ENCODE data around the gene SNX25. TPM values are rescaled to one million over a fixed set of nuclear protein-coding genes. Genes with fewer than 3 reads are reported as not detected.

The SNX25 gene
- total RNA-seq = 32.7 TPM
- 9.9 TPM for polyA plus RNA-seq

DNA sequence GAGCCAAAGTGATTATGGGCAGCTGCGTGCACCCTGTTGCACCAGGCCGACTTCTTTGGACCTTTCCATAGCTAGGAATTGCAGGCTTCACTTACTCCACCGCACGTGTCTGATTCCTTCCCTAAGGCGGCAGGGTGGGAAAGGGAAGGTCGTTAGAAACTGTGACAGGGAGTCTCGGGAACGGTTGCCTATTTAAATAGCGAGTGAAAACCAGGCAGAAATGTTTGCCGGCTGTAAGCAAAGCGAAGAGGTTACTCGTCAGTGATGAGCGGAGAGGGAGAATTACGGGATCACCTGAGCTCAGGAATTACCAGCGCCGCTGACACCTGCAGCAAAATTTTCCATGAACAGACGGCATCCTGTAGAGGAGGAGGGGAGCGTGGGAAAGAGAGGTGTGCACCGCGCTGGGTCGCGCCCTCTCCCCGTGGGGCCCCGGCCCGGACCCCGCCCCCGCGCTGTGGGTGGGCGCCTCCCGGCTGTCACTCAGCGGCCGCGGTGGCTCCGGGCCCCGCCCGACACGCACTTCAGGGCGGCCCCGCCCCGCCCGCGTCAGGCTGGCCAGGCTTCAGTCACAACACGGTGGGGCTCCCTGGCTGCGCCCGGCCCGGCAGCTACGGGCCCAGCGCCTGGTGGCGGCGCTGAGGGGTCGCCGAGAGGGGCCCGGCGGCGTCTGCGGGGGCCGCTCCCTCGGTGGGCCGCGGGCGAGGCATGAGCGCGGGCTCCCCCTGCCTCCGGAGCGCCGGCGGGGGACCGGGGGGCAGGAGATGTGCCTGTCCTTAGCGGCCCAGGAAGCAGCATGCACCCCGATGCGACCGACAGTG is at the start of gene SNX25:
TSS of gene SNX25 (plus strand) at position 568 of the 821 bp plus-strand sequence. CDS start at position 797, 229 bp downstream.
- no peak for DNase-seq (ENCODE audit: extremely low spot score)
- WGBS = under 1% methylated on average over 72 of the region's 72 CpGs
- Histone ChIP-seq H3K27ac (ENCODE audit: low read depth) (peak within 1 kb of the TSS; percentile 88), H3K4me3 (ENCODE audit: low read depth, low read length) (peak within 1 kb of the TSS; percentile 87), H3K36me3 (ENCODE audit: insufficient read depth) (no peaks in the 10 kb centered on the region), H3K4me1 (ENCODE audit: insufficient read depth) (no peaks in the 10 kb centered on the region)

DNA sequence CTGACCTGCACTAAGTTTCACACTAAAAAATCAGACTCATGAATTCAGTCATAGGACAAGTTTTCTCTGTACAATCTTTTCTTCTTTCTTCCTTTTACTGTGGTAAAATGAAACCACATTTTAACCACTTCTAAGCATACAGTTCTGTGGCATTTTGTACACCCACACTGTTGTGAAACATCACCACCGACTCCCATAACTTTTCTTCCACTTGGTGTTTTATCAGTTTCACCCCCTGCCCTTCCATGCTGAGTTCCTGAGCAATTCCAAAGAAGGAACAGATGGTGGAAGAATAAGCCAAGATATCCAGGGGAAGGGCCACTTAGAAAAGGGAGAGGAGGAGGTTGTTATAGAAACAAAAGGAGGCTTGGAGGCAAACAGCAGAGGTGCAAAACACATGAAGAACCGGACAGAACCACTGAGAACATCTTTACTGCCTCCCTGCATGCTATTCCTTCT is 43.8 kb upstream of the SNX25 start:
- H3K36me3 ChIP-seq (ENCODE audit: insufficient read depth) = no peaks in the 10 kb centered on the region
- H3K4me3 ChIP-seq (ENCODE audit: low read depth, low read length) = no peak overlapping the region
- DNase-seq (ENCODE audit: extremely low spot score) = no peak
- H3K27ac ChIP-seq (ENCODE audit: low read depth) = no peak overlapping the region
- H3K4me1 ChIP-seq (ENCODE audit: insufficient read depth) = no peaks in the 10 kb centered on the region
- 30% methylated on average over 2 of the region's 2 CpGs for WGBS

GRCh38 chr4:185167234-185167633 is 42.2 kb upstream of the SNX25 start:
- WGBS = 90% methylated on average over 9 of the region's 9 CpGs
- Histone ChIP-seq H3K4me1 (ENCODE audit: insufficient read depth) (no peaks in the 10 kb centered on the region), H3K4me3 (ENCODE audit: low read depth, low read length) (no peak overlapping the region)

GRCh38 chr4:185171373-185172071 is 37.9 kb upstream of the SNX25 start:
- Histone ChIP-seq H3K27ac (ENCODE audit: low read depth) (no peak overlapping the region), H3K36me3 (ENCODE audit: insufficient read depth) (no peaks in the 10 kb centered on the region), H3K4me3 (ENCODE audit: low read depth, low read length) (no peak overlapping the region), H3K4me1 (ENCODE audit: insufficient read depth) (no peaks in the 10 kb centered on the region)
- WGBS = 90% methylated on average over 2 of the region's 2 CpGs
- DNase-seq (ENCODE audit: extremely low spot score) = no peak

More at GRCh38 chr4:185167234-185167633, 42.2 kb upstream of the SNX25 start:
- Histone ChIP-seq H3K36me3 (ENCODE audit: insufficient read depth) (no peaks in the 10 kb centered on the region), H3K27ac (ENCODE audit: low read depth) (no peak overlapping the region)
- DNase-seq (ENCODE audit: extremely low spot score) = no peak

DNA sequence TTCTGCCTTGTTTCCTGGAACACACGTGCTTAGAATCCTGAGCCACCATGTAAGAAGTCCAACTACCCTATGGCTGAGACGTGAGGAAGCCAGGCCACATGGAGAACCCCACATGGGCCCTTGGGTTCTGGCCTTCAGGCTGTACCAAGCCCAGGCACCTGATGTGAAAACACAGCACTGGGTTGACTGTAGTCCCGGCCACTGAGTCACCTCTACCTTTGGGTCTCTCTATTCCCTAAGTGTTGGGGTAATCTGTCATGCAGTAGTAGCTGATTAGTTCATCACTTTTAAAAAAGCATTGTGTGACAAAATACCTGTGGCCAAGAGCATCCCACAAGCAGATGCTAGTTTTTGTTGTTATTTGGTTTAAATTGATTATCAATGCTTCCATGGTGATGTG is 29.9 kb upstream of the SNX25 start:
- no peak for DNase-seq (ENCODE audit: extremely low spot score)
- Histone ChIP-seq H3K4me1 (ENCODE audit: insufficient read depth) (peaks cover 1% of the 10 kb centered on the region), H3K27ac (ENCODE audit: low read depth) (no peak overlapping the region), H3K36me3 (ENCODE audit: insufficient read depth) (peaks cover 3% of the 10 kb centered on the region), H3K4me3 (ENCODE audit: low read depth, low read length) (no peak overlapping the region)
- WGBS = 89% methylated on average over 3 of the region's 3 CpGs

DNA sequence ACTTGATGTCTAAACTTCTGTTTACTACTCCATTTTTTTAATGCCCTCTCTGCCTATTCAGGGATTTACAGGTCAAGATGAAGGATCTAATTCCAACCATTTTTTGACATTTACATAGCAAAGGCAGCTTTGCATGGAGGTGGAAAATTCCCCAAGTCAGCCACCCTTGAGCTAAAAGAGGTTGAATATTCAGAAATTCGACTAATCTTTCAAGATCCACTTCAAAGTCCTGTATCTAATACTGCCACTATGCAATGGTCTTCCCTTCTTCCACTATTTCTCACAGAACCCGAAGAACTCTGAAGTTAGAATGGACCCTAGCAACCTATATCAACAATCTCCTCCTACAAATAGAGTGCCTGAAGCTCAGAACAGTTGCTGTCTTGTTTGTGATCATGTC is 27.2 kb upstream of the SNX25 start:
- Histone ChIP-seq H3K4me1 (ENCODE audit: insufficient read depth) (peaks cover 1% of the 10 kb centered on the region), H3K36me3 (ENCODE audit: insufficient read depth) (peaks cover 3% of the 10 kb centered on the region), H3K27ac (ENCODE audit: low read depth) (no peak overlapping the region), H3K4me3 (ENCODE audit: low read depth, low read length) (no peak overlapping the region)
- 70% methylated on average over 2 of the region's 2 CpGs for WGBS
- DNase-seq (ENCODE audit: extremely low spot score) = no peak

GRCh38 chr4:185183622-185184281 is 25.6 kb upstream of the SNX25 start:
- WGBS = 42% methylated on average over 6 of the region's 6 CpGs
- peak; percentile 74 for DNase-seq (ENCODE audit: extremely low spot score)
- no peak overlapping the region for H3K27ac ChIP-seq (ENCODE audit: low read depth)
- peaks cover 1% of the 10 kb centered on the region for H3K4me1 ChIP-seq (ENCODE audit: insufficient read depth)
- peaks cover 4% of the 10 kb centered on the region for H3K36me3 ChIP-seq (ENCODE audit: insufficient read depth)
- H3K4me3 ChIP-seq (ENCODE audit: low read depth, low read length) = no peak overlapping the region

- no peak for DNase-seq (ENCODE audit: extremely low spot score)
- Histone ChIP-seq H3K27ac (ENCODE audit: low read depth) (no peak overlapping the region), H3K4me1 (ENCODE audit: insufficient read depth) (peaks cover 1% of the 10 kb centered on the region), H3K4me3 (ENCODE audit: low read depth, low read length) (no peak overlapping the region), H3K36me3 (ENCODE audit: insufficient read depth) (peaks cover 2% of the 10 kb centered on the region)
- 54% methylated on average over 3 of the region's 3 CpGs for WGBS
Observed at GRCh38 chr4:185186769-185187168, 22.6 kb upstream of the SNX25 start.

DNA sequence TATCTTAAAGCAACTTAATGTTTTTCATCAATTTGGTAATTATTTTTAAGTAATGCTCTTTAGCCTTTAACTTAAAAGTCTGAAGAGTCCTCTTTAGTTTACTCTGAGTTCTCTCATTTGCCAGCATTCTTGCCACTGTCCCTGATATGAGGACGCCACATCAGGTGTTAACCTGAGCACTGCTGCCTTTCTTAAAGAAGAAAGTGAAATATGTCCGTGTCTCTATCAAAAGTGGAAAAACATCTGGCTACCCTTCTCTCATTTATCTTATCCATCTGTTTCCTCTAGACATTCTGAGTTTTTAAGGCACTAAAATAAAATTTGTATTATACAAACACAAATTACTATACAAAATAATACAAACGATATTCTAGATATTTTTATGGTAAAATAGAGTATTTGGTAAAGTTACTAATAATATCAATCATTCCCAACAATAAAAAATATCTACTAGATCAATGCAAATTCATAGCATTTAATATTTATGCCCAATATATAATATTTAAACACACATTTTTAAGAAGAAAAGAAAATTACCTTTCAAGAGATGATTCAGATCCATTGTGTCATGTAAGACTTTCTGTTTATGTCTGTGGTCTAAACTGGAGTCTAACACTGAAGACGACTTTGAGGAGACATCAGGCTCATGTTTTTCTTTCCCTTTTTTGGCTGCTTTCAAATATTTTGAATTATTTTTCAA is 19.6 kb upstream of the SNX25 start:
- no peak overlapping the region for H3K27ac ChIP-seq (ENCODE audit: low read depth)
- no peak overlapping the region for H3K4me3 ChIP-seq (ENCODE audit: low read depth, low read length)
- DNase-seq (ENCODE audit: extremely low spot score) = no peak
- peaks cover 2% of the 10 kb centered on the region for H3K36me3 ChIP-seq (ENCODE audit: insufficient read depth)
- H3K4me1 ChIP-seq (ENCODE audit: insufficient read depth) = no peaks in the 10 kb centered on the region
- 60% methylated on average over 4 of the region's 4 CpGs for WGBS

GRCh38 chr4:185190306-185190856 is 19.0 kb upstream of the SNX25 start:
- 88% methylated on average over 6 of the region's 6 CpGs for WGBS

DNA sequence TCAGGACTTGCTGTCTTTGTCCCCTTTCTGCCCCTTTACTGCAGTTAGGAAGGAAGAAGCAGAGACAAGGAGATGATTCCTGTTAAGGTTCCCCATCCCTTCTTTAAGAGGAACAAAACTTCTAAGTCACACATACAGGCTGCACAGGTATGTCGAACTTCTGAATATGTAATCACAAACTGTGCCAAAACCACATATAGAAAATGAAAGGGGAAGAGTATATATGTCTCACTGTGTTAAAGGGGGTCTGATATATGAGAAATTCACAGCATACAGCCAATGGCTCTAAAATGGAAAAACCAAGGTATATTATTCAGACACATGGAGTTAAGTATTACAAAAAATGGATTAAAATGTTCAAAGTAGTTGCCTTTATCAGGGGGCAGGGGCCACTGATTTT is 17.3 kb upstream of the SNX25 start:
- Histone ChIP-seq H3K4me3 (ENCODE audit: low read depth, low read length) (no peak overlapping the region), H3K27ac (ENCODE audit: low read depth) (no peak overlapping the region), H3K4me1 (ENCODE audit: insufficient read depth) (no peaks in the 10 kb centered on the region), H3K36me3 (ENCODE audit: insufficient read depth) (peaks cover 2% of the 10 kb centered on the region)
- DNase-seq (ENCODE audit: extremely low spot score) = no peak
- WGBS = 84% methylated on average over 1 of the region's 1 CpG

More at GRCh38 chr4:185190306-185190856, 19.0 kb upstream of the SNX25 start:
- H3K36me3 ChIP-seq (ENCODE audit: insufficient read depth) = peaks cover 2% of the 10 kb centered on the region
- no peaks in the 10 kb centered on the region for H3K4me1 ChIP-seq (ENCODE audit: insufficient read depth)
- H3K27ac ChIP-seq (ENCODE audit: low read depth) = no peak overlapping the region
- no peak for DNase-seq (ENCODE audit: extremely low spot score)
- H3K4me3 ChIP-seq (ENCODE audit: low read depth, low read length) = no peak overlapping the region

- Histone ChIP-seq H3K4me1 (ENCODE audit: insufficient read depth) (no peaks in the 10 kb centered on the region), H3K4me3 (ENCODE audit: low read depth, low read length) (no peak overlapping the region), H3K36me3 (ENCODE audit: insufficient read depth) (no peaks in the 10 kb centered on the region), H3K27ac (ENCODE audit: low read depth) (no peak overlapping the region)
- 72% methylated on average over 9 of the region's 9 CpGs for WGBS
- no peak for DNase-seq (ENCODE audit: extremely low spot score)
Observed at GRCh38 chr4:185194924-185195888, 14.2 kb upstream of the SNX25 start.
